IMR-90 (cell line): ENCODE data around the gene DIABLO.

ENCODE experiments used
- BHLHE40 ChIP-seq: fragments of 150-350 bp; IDR thresholded peaks from 2 replicates; pipeline ENCODE4 v1.6.1; 2016; ENCODE audit warnings: mild to moderate bottlenecking, low read depth, low read length
- CEBPB ChIP-seq: IDR thresholded peaks from 2 replicates; pipeline ENCODE4 v1.6.1; 2012; ENCODE audit warnings: low read depth, low read length, improper control_type of control experiment
- CHD1 ChIP-seq: IDR thresholded peaks from 2 replicates; pipeline ENCODE4 v1.6.1; 2012; ENCODE audit warnings: low read depth, low read length, improper control_type of control experiment
- CTCF ChIP-seq: conservative IDR thresholded peaks from 2 replicates; pipeline ENCODE4 v1.5.1; 2012; ENCODE audit warnings: mild to moderate bottlenecking, low read depth, low read length, improper control_type of control experiment
- FOS ChIP-seq: fragments of 150-350 bp; IDR thresholded peaks from 2 replicates; pipeline ENCODE4 v1.6.1; 2016; ENCODE audit warnings: low read depth, low read length
- MAZ ChIP-seq: IDR thresholded peaks from 2 replicates; pipeline ENCODE4 v1.6.1; 2012; ENCODE audit warnings: low read depth, mild to moderate bottlenecking, low read length, improper control_type of control experiment, moderate library complexity, borderline replicate concordance
- MXI1 ChIP-seq: IDR thresholded peaks from 2 replicates; pipeline ENCODE4 v1.6.1; 2012; ENCODE audit warnings: low read depth, mild to moderate bottlenecking, low read length, moderate library complexity, borderline replicate concordance
- NFE2L2 ChIP-seq: fragments of 150-350 bp; IDR thresholded peaks from 2 replicates; pipeline ENCODE4 v1.6.1; 2016; ENCODE audit warnings: low read depth, mild to moderate bottlenecking, low read length
- POLR2A ChIP-seq: IDR thresholded peaks from 2 replicates; pipeline ENCODE4 v1.6.1; 2012; ENCODE audit warnings: mild to moderate bottlenecking, low read depth, low read length
- RAD21 ChIP-seq: IDR thresholded peaks from 2 replicates; pipeline ENCODE4 v1.6.1; 2012; ENCODE audit warnings: low read length, improper control_type of control experiment
- RFX5 ChIP-seq: IDR thresholded peaks from 2 replicates; pipeline ENCODE4 v1.8.0; 2012; ENCODE audit warnings: low read depth, mild to moderate bottlenecking, low read length, moderate library complexity
- SMC3 ChIP-seq: fragments of 150-350 bp; IDR thresholded peaks from 2 replicates; pipeline ENCODE4 v1.6.1; 2016; ENCODE audit warnings: low read depth, mild to moderate bottlenecking, antibody characterized with exemption, low read length, moderate library complexity
- TF ChIP-seq, protein P1 (sequence below): fragments of 150-350 bp; IDR thresholded peaks from 2 replicates; pipeline ENCODE4 v1.6.1; 2016; ENCODE audit warnings: low read depth, mild to moderate bottlenecking, low read length, moderate library complexity, borderline replicate concordance

GRCh38 chr12:122245553-122245952 lies 19.7 kb upstream of the DIABLO start:
- no peak for TF ChIP-seq MXI1
- no peak for TF ChIP-seq FOS
- TF ChIP-seq CTCF: no peak
- TF ChIP-seq NFE2L2: no peak
- TF ChIP-seq CEBPB: no peak
- TF ChIP-seq POLR2A: no peak
- TF ChIP-seq CHD1: no peak
- no peak for TF ChIP-seq RAD21
- no peak for TF ChIP-seq SMC3
- TF ChIP-seq RFX5: no peak
- TF ChIP-seq, protein P1, sequence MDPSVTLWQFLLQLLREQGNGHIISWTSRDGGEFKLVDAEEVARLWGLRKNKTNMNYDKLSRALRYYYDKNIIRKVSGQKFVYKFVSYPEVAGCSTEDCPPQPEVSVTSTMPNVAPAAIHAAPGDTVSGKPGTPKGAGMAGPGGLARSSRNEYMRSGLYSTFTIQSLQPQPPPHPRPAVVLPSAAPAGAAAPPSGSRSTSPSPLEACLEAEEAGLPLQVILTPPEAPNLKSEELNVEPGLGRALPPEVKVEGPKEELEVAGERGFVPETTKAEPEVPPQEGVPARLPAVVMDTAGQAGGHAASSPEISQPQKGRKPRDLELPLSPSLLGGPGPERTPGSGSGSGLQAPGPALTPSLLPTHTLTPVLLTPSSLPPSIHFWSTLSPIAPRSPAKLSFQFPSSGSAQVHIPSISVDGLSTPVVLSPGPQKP: no peak
- TF ChIP-seq MAZ: no peak
- TF ChIP-seq BHLHE40: no peak
